Esophagus squamous epithelium (tissue), 4 donors: Measurements from ENCODE around the gene IMMP2L.

Experiments
- CTCF ChIP-seq, 6 experiments: fragments of 450-650 bp in 4 of 6; fragments of 200-600 bp in 2 of 6; sonication (generic) in 2 of 6; IDR thresholded peaks; one replicate each; pipeline ENCODE4 v1.5.1; 2016 to 2019; ENCODE audit warnings: antibody characterized with exemption in 6 of 6, mild to moderate bottlenecking in 4 of 6, moderate library complexity in 4 of 6
- POLR2A ChIP-seq, 4 donors: fragments of 450-650 bp; IDR thresholded peaks; one replicate each; pipeline ENCODE4 v1.6.1; 2017; ENCODE audit warnings: antibody characterized with exemption in 4 of 4, mild to moderate bottlenecking in 4 of 4, moderate library complexity in 3 of 4

- peak in 5 of 6 experiments; percentile 17 to 57 (median 45) for TF ChIP-seq CTCF (IDR thresholded peaks at IDR 0.05)
- no peak for TF ChIP-seq POLR2A (IDR thresholded peaks at IDR 0.05)
Measured at GRCh38 chr7:111098011-111098925, 464.0 kb downstream of the IMMP2L start.
